ENCODE results near the gene ITPRIPL2. TPM values are rescaled to one million over a fixed set of nuclear protein-coding genes. Genes with fewer than 3 reads are reported as not detected.

The ITPRIPL2 gene
- total and polyA plus RNA-seq, 3 donors from 2014 or later: 8.5 to 24.6 (median 15.7) TPM

- no peaks in the 10 kb centered on the region for H3K27me3 ChIP-seq
- no peak overlapping the region for H3K27ac ChIP-seq
- no peaks in the 10 kb centered on the region for H3K36me3 ChIP-seq (ENCODE audit: low read depth, missing control alignments)
- no peak for DNase-seq
- no peaks in the 10 kb centered on the region for H3K4me1 ChIP-seq
- intact Hi-C loops (cut with DNase I; ENCODE audit: low total_unique reads): no loop called here
- no peak for TF ChIP-seq POLR2A (IDR thresholded peaks at IDR 0.05)
- TF ChIP-seq CTCF (IDR thresholded peaks at IDR 0.05): no peak
- no peaks in the 10 kb centered on the region for H3K9me3 ChIP-seq
- no peak overlapping the region for H3K4me3 ChIP-seq
Observed at GRCh38 chr16:19126300-19126699, 12.5 kb downstream of the ITPRIPL2 start.

GRCh38 chr16:19127205-19127604 lies 13.4 kb downstream of the ITPRIPL2 start:
- H3K4me1 ChIP-seq: no peaks in the 10 kb centered on the region
- intact Hi-C loops (cut with DNase I; ENCODE audit: low total_unique reads): no loop called here
- TF ChIP-seq CTCF (IDR thresholded peaks at IDR 0.05) (no peak), POLR2A (IDR thresholded peaks at IDR 0.05) (no peak)
- no peaks in the 10 kb centered on the region for H3K36me3 ChIP-seq (ENCODE audit: low read depth, missing control alignments)
- no peaks in the 10 kb centered on the region for H3K9me3 ChIP-seq
- H3K4me3 ChIP-seq: no peak overlapping the region
- no peak overlapping the region for H3K27ac ChIP-seq
- WGBS, 2 donors: 82 to 95% methylated on average over 3 of the region's 3 CpGs
- no peak for DNase-seq
- no peaks in the 10 kb centered on the region for H3K27me3 ChIP-seq

GRCh38 chr16:19127674-19128131 lies 13.9 kb downstream of the ITPRIPL2 start:
- TF ChIP-seq CTCF (IDR thresholded peaks at IDR 0.05) (no peak), POLR2A (IDR thresholded peaks at IDR 0.05) (no peak)
- intact Hi-C loops (cut with DNase I; ENCODE audit: low total_unique reads): no loop called here
- 56 to 79% methylated on average over 3 of the region's 3 CpGs for WGBS, 2 donors

GRCh38 chr16:19128454-19129200 lies 14.9 kb downstream of the ITPRIPL2 start:
- WGBS, 2 donors: 78 to 79% methylated on average over 7 of the region's 7 CpGs
- H3K4me1 ChIP-seq: no peaks in the 10 kb centered on the region

More at GRCh38 chr16:19127674-19128131, 13.9 kb downstream of the ITPRIPL2 start:
- no peaks in the 10 kb centered on the region for H3K27me3 ChIP-seq
- H3K36me3 ChIP-seq (ENCODE audit: low read depth, missing control alignments): no peaks in the 10 kb centered on the region
- H3K27ac ChIP-seq: no peak overlapping the region
- no peaks in the 10 kb centered on the region for H3K4me1 ChIP-seq
- H3K9me3 ChIP-seq: no peaks in the 10 kb centered on the region
- no peak overlapping the region for H3K4me3 ChIP-seq
- DNase-seq: no peak

More at GRCh38 chr16:19128454-19129200, 14.9 kb downstream of the ITPRIPL2 start:
- no peaks in the 10 kb centered on the region for H3K36me3 ChIP-seq (ENCODE audit: low read depth, missing control alignments)
- intact Hi-C loops (cut with DNase I; ENCODE audit: low total_unique reads): no loop called here
- TF ChIP-seq CTCF (IDR thresholded peaks at IDR 0.05): no peak
- TF ChIP-seq POLR2A (IDR thresholded peaks at IDR 0.05): no peak
- no peak overlapping the region for H3K27ac ChIP-seq
- no peak overlapping the region for H3K4me3 ChIP-seq
- no peak for DNase-seq
- no peaks in the 10 kb centered on the region for H3K9me3 ChIP-seq
- H3K27me3 ChIP-seq: no peaks in the 10 kb centered on the region

Measured in testis (tissue), 3 donors.